ENCODE data around the gene ADH1C. TPM values are rescaled to one million over a fixed set of nuclear protein-coding genes. Genes with fewer than 3 reads are reported as not detected.
A peak's percentile ranks its signal among the peaks of the same experiment; 100 is the strongest.

The ADH1C gene
- total and polyA plus RNA-seq, 8 donors, result 8.3 to 37.6 (median 13.3) TPM

- Histone ChIP-seq H3K4me3 (no peak within 1 kb of the TSS), H3K36me3 (no peaks in the 10 kb centered on the region), H3K4me1 (peaks cover 0 to 13% (median 0%) of the 10 kb centered on the region in 3 donors), H3K27me3 (no peaks in the 10 kb centered on the region), H3K9me3 (no peaks in the 10 kb centered on the region), H3K27ac (no peak within 1 kb of the TSS)
- no peak for FAIRE-seq
- ATAC-seq, result peak; percentile 32 to 65 (median 49)
- TF ChIP-seq CTCF (IDR thresholded peaks at IDR 0.05), result no peak
- no peak for DNase-seq
- intact Hi-C loops (cut with DNase I), result no loop called here
- WGBS, 2 donors, result 5 to 11% methylated on average over 3 of the region's 3 CpGs
Observed at GRCh38 chr4:99290848-99291786, 61.4 kb downstream of the ADH1C start, which contains the start of gene ADH1A. TSS of gene ADH1A (minus strand) at chr4:99290985. CDS start at chr4:99290914, 71 bp downstream.

Other genes starting within 250 kb of the ADH1C start
- gene ADH4, start 208.4 kb downstream of the ADH1C start, total RNA-seq, result under 1 TPM in 4 of 6 donors, not detected in 2; 0.14 to 0.58 (median 0.34) TPM
- gene ADH4, start 208.4 kb downstream of the ADH1C start, polyA plus RNA-seq, result under 1 TPM in 1 of 2 donors, not detected in 1; 0.09 TPM
- gene ADH6, start 133.5 kb downstream of the ADH1C start, total RNA-seq, result 1 to 10 TPM in 1 of 6 donors, under 1 TPM in 5; 0.04 to 2.2 (median 0.47) TPM
- gene ADH6, start 133.5 kb downstream of the ADH1C start, polyA plus RNA-seq, result 1 to 10 TPM in 1 of 2 donors, under 1 TPM in 1; 0.15 to 1.7 TPM
- gene ADH1A, start 61.8 kb downstream of the ADH1C start, total RNA-seq, result 1 to 10 TPM in 1 of 6 donors, under 1 TPM in 5; 0.24 to 1.3 (median 0.64) TPM
- 1 to 10 TPM in 1 of 2 donors, under 1 TPM in 1; 0.19 to 2.1 TPM for gene ADH1A, start 61.8 kb downstream of the ADH1C start, polyA plus RNA-seq
- gene ADH1B, start 31.3 kb downstream of the ADH1C start, total RNA-seq, result 100 to 1,000 TPM in 1 of 6 donors, 10 to 100 TPM in 5; 15.5 to 100 (median 29.1) TPM
- gene ADH1B, start 31.3 kb downstream of the ADH1C start, polyA plus RNA-seq, result 10 to 100 TPM; 48.6 to 61.9 TPM
- not detected for gene ADH7, start 82.6 kb upstream of the ADH1C start, total RNA-seq
- gene ADH7, start 82.6 kb upstream of the ADH1C start, polyA plus RNA-seq, result under 1 TPM in 1 of 2 donors, not detected in 1; 0.07 TPM
- gene C4orf17, start 158.3 kb upstream of the ADH1C start, total RNA-seq, result not detected
- gene C4orf17, start 158.3 kb upstream of the ADH1C start, polyA plus RNA-seq, result not detected
- gene TRMT10A, start 211.3 kb upstream of the ADH1C start, total RNA-seq, result 1 to 10 TPM; 2.4 to 4.8 (median 3.3) TPM
- 1 to 10 TPM; 2.3 to 3.9 TPM for gene TRMT10A, start 211.3 kb upstream of the ADH1C start, polyA plus RNA-seq
- gene MTTP, start 222.1 kb upstream of the ADH1C start, total RNA-seq, result under 1 TPM in 2 of 6 donors, not detected in 4; 0.04 to 0.28 TPM
- under 1 TPM in 1 of 2 donors, not detected in 1; 0.05 TPM for gene MTTP, start 222.1 kb upstream of the ADH1C start, polyA plus RNA-seq

All from pancreas (tissue), 10 donors.